Astrocyte (in vitro differentiated cells and primary cell): ENCODE measurements around the gene SUGT1. TPM values are rescaled to one million over a fixed set of nuclear protein-coding genes. Genes with fewer than 3 reads are reported as not detected.

Experiments used
- DNase-seq: peaks from one replicate; pipeline ENCODE4 v3.0.0-alpha.2; 2010; ENCODE audit warnings: low read depth
- FAIRE-seq: peaks from 2 replicates; lab custom pipeline; 2011; peaks lifted over from hg19 to GRCh38; lab: Jason Lieb, UNC
- H2AFZ ChIP-seq: 2 replicates; pipeline ENCODE4 v1.6.0; 2012; ENCODE audit warnings: low read depth, low read length, inconsistent platforms
- H3K27ac ChIP-seq: 2 replicates; pipeline ENCODE4 v1.5.1; 2011; ENCODE audit warnings: low read depth, low read length, inconsistent platforms
- H3K27me3 ChIP-seq: 2 replicates; pipeline ENCODE4 v1.6.0; 2011; ENCODE audit warnings: low read length, inconsistent platforms; ENCODE audit not compliant: insufficient read depth
- H3K36me3 ChIP-seq: 2 replicates; pipeline ENCODE4 v1.5.1; 2011; ENCODE audit warnings: low read length, inconsistent platforms; ENCODE audit not compliant: insufficient read depth
- H3K4me1 ChIP-seq: 2 replicates; pipeline ENCODE4 v1.5.1; 2011; ENCODE audit warnings: low read length, inconsistent platforms; ENCODE audit not compliant: insufficient read depth
- H3K4me2 ChIP-seq: 2 replicates; pipeline ENCODE4 v1.6.0; 2012; ENCODE audit warnings: low read length, inconsistent platforms
- H3K4me3 ChIP-seq: 2 replicates; pipeline ENCODE4 v1.5.1; 2011; ENCODE audit warnings: low read depth, mild to moderate bottlenecking, low read length, inconsistent platforms; ENCODE audit not compliant: insufficient read depth
- H3K79me2 ChIP-seq: 2 replicates; pipeline ENCODE4 v1.6.0; 2012; ENCODE audit warnings: mild to moderate bottlenecking, low read length, inconsistent platforms; ENCODE audit not compliant: insufficient read depth
- H3K9ac ChIP-seq: 2 replicates; pipeline ENCODE4 v1.6.0; 2012; ENCODE audit warnings: mild to moderate bottlenecking, low read length, inconsistent platforms
- H3K9me3 ChIP-seq: 2 replicates; pipeline ENCODE4 v1.5.1; 2012; ENCODE audit warnings: low read depth, mild to moderate bottlenecking, low read length, inconsistent platforms; ENCODE audit not compliant: insufficient read depth
- H4K20me1 ChIP-seq: 2 replicates; pipeline ENCODE4 v1.6.0; 2012; ENCODE audit warnings: low read length, inconsistent platforms; ENCODE audit not compliant: insufficient read depth
- H3K27ac Mint-ChIP-seq: one replicate; pipeline ENCODE4 v1.8.0; 2021; ENCODE audit warnings: mild to moderate bottlenecking, mixed read lengths; ENCODE audit not compliant: unreplicated experiment
- H3K27me3 Mint-ChIP-seq: one replicate; pipeline ENCODE4 v1.8.0; 2021; ENCODE audit warnings: low read depth, mixed read lengths; ENCODE audit not compliant: unreplicated experiment
- H3K36me3 Mint-ChIP-seq: one replicate; pipeline ENCODE4 v1.8.0; 2021; ENCODE audit warnings: low read depth, mixed read lengths; ENCODE audit not compliant: unreplicated experiment
- H3K4me1 Mint-ChIP-seq: one replicate; pipeline ENCODE4 v1.8.0; 2021; ENCODE audit warnings: low read depth, mixed read lengths; ENCODE audit not compliant: unreplicated experiment
- H3K4me3 Mint-ChIP-seq: one replicate; pipeline ENCODE4 v1.8.0; 2021; ENCODE audit warnings: mild to moderate bottlenecking, moderate library complexity, mixed read lengths; ENCODE audit not compliant: unreplicated experiment
- H3K9me3 Mint-ChIP-seq: one replicate; pipeline ENCODE4 v1.8.0; 2021; ENCODE audit warnings: mild to moderate bottlenecking, mixed read lengths; ENCODE audit not compliant: unreplicated experiment
- EZH2 ChIP-seq: IDR thresholded peaks from 2 replicates; pipeline ENCODE4 v1.6.1; 2012; ENCODE audit warnings: mild to moderate bottlenecking, low read length, inconsistent platforms; ENCODE audit not compliant: insufficient read depth
- total RNA-seq: library from RNA; stranded (reverse); gene quantifications from 2 replicates; pipeline ENCODE4 v1.2.1, GENCODE V29; 2021
- TF ChIP-seq, protein P1 (sequence below): IDR thresholded peaks from 2 replicates; pipeline ENCODE4 v1.5.1; 2011; ENCODE audit warnings: low read depth, mild to moderate bottlenecking, inconsistent platforms, low read length, moderate library complexity; ENCODE audit not compliant: insufficient read depth

Gene SUGT1
- total RNA-seq, 1 donor from 2014 or later: 87.3 TPM

DNA sequence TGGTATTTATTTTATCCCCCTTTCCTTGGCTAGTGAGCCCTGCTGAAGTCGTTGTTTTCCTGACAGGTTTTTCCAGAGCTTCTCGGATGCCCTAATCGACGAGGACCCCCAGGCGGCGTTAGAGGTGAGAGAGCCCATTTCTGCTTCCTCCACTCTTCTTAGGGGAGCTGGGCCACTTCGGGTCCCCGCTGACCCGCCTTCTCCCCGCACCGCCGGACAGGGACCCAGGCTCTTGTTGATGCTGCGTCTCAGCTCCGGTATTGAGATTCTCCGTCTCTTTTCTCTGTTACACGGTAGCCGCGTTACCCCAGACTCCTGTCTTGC is 306 bp downstream of the SUGT1 start:
- Mint-ChIP-seq H3K9me3 (no peaks in the 10 kb centered on the region), H3K27ac (no peak overlapping the region), H3K4me3 (no peak overlapping the region), H3K27me3 (no peaks in the 10 kb centered on the region), H3K4me1 (peaks cover 5% of the 10 kb centered on the region), H3K36me3 (peaks cover 6% of the 10 kb centered on the region)
- Histone ChIP-seq H4K20me1 (peaks cover 34% of the 10 kb centered on the region), H3K9me3 (no peaks in the 10 kb centered on the region), H3K79me2 (peaks cover 79% of the 10 kb centered on the region), H3K27ac (peak overlapping the region; percentile 100), H3K4me2 (peak overlapping the region; percentile 96), H3K4me1 (peaks cover 17% of the 10 kb centered on the region), H3K4me3 (peak overlapping the region; percentile 90), H3K36me3 (peaks cover 7% of the 10 kb centered on the region), H3K27me3 (no peaks in the 10 kb centered on the region), H2AFZ (peak overlapping the region; percentile 82), H3K9ac (peak overlapping the region; percentile 96)
- no peak for TF ChIP-seq EZH2
- TF ChIP-seq, protein P1, sequence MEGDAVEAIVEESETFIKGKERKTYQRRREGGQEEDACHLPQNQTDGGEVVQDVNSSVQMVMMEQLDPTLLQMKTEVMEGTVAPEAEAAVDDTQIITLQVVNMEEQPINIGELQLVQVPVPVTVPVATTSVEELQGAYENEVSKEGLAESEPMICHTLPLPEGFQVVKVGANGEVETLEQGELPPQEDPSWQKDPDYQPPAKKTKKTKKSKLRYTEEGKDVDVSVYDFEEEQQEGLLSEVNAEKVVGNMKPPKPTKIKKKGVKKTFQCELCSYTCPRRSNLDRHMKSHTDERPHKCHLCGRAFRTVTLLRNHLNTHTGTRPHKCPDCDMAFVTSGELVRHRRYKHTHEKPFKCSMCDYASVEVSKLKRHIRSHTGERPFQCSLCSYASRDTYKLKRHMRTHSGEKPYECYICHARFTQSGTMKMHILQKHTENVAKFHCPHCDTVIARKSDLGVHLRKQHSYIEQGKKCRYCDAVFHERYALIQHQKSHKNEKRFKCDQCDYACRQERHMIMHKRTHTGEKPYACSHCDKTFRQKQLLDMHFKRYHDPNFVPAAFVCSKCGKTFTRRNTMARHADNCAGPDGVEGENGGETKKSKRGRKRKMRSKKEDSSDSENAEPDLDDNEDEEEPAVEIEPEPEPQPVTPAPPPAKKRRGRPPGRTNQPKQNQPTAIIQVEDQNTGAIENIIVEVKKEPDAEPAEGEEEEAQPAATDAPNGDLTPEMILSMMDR: no peak
- DNase-seq: no peak
- FAIRE-seq: no peak

- peaks cover 2% of the 10 kb centered on the region for H3K4me1 ChIP-seq
- H3K9me3 ChIP-seq: no peaks in the 10 kb centered on the region
- H3K36me3 ChIP-seq: peaks cover 35% of the 10 kb centered on the region
- peaks cover 39% of the 10 kb centered on the region for H3K79me2 ChIP-seq
- peaks cover 6% of the 10 kb centered on the region for H3K4me1 Mint-ChIP-seq
- H4K20me1 ChIP-seq: peaks cover 28% of the 10 kb centered on the region
- H3K4me2 ChIP-seq: no peak overlapping the region
- H3K27ac Mint-ChIP-seq: no peak overlapping the region
- no peaks in the 10 kb centered on the region for H3K9me3 Mint-ChIP-seq
- H3K27me3 Mint-ChIP-seq: no peaks in the 10 kb centered on the region
- no peak overlapping the region for H3K4me3 ChIP-seq
- FAIRE-seq: no peak
- H3K36me3 Mint-ChIP-seq: peaks cover 2% of the 10 kb centered on the region
- TF ChIP-seq, protein P1: no peak
- no peak for TF ChIP-seq EZH2
- no peak for DNase-seq
- H2AFZ ChIP-seq: no peak overlapping the region
- no peak overlapping the region for H3K27ac ChIP-seq
- no peak overlapping the region for H3K9ac ChIP-seq
- no peak overlapping the region for H3K4me3 Mint-ChIP-seq
- H3K27me3 ChIP-seq: no peaks in the 10 kb centered on the region
These were observed 6.7 kb downstream of the SUGT1 start for GRCh38 chr13:52659340-52659739.

GRCh38 chr13:52664272-52664671 is 11.6 kb downstream of the SUGT1 start:
- Histone ChIP-seq H4K20me1 (peaks cover 1% of the 10 kb centered on the region), H3K27ac (no peak overlapping the region), H3K9me3 (no peaks in the 10 kb centered on the region), H3K79me2 (peaks cover 3% of the 10 kb centered on the region), H3K9ac (no peak overlapping the region), H3K36me3 (peaks cover 42% of the 10 kb centered on the region), H3K4me2 (no peak overlapping the region), H3K27me3 (no peaks in the 10 kb centered on the region), H3K4me3 (no peak overlapping the region), H2AFZ (no peak overlapping the region), H3K4me1 (no peaks in the 10 kb centered on the region)
- no peak for FAIRE-seq
- no peak for TF ChIP-seq EZH2
- TF ChIP-seq, protein P1: no peak
- no peak overlapping the region for H3K27ac Mint-ChIP-seq
- peaks cover 2% of the 10 kb centered on the region for H3K4me1 Mint-ChIP-seq
- H3K36me3 Mint-ChIP-seq: peaks cover 2% of the 10 kb centered on the region
- H3K9me3 Mint-ChIP-seq: no peaks in the 10 kb centered on the region
- no peak for DNase-seq
- H3K27me3 Mint-ChIP-seq: no peaks in the 10 kb centered on the region
- H3K4me3 Mint-ChIP-seq: no peak overlapping the region
